Ovary (tissue), 3 donors: Measurements from ENCODE around the gene UGT1A7.

ENCODE experiments used
- EP300 ChIP-seq: sonication (generic); formaldehyde crosslinking; IDR thresholded peaks from one replicate; pipeline ENCODE4 v1.6.1; 2017; ENCODE audit warnings: antibody characterized with exemption
- POLR2A ChIP-seq: fragments of 450-650 bp; IDR thresholded peaks from one replicate; pipeline ENCODE4 v1.6.1; 2017; ENCODE audit warnings: antibody characterized with exemption, mild to moderate bottlenecking, moderate library complexity
- TF ChIP-seq, protein P1 (sequence below), 3 donors: fragments of 450-650 bp in 2 of 3; fragments of 200-600 bp in 1 of 3; IDR thresholded peaks; one replicate each; pipeline versions ENCODE4 v1.5.1 to v1.8.0; 2016 to 2022; ENCODE audit warnings: antibody characterized with exemption in 3 of 3, mild to moderate bottlenecking in 1 of 3
- donor health status: DM: no; HTN: no; CAD: no.

- no peak for TF ChIP-seq EP300
- TF ChIP-seq POLR2A, result no peak
- TF ChIP-seq, protein P1, sequence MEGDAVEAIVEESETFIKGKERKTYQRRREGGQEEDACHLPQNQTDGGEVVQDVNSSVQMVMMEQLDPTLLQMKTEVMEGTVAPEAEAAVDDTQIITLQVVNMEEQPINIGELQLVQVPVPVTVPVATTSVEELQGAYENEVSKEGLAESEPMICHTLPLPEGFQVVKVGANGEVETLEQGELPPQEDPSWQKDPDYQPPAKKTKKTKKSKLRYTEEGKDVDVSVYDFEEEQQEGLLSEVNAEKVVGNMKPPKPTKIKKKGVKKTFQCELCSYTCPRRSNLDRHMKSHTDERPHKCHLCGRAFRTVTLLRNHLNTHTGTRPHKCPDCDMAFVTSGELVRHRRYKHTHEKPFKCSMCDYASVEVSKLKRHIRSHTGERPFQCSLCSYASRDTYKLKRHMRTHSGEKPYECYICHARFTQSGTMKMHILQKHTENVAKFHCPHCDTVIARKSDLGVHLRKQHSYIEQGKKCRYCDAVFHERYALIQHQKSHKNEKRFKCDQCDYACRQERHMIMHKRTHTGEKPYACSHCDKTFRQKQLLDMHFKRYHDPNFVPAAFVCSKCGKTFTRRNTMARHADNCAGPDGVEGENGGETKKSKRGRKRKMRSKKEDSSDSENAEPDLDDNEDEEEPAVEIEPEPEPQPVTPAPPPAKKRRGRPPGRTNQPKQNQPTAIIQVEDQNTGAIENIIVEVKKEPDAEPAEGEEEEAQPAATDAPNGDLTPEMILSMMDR (IDR thresholded peaks at IDR 0.05), result no peak
Observed at GRCh38 chr2:233712611-233713261, 31.0 kb downstream of the UGT1A7 start, which contains the start of gene UGT1A5.
